Fibroblast of the aortic adventitia (primary cell): ENCODE results near the gene RHAG. TPM values are rescaled to one million over a fixed set of nuclear protein-coding genes. Genes with fewer than 3 reads are reported as not detected.

Experiments used
- DNase-seq: peaks from one replicate; pipeline ENCODE4 v3.0.0-alpha.2; 2010; ENCODE audit warnings: low read depth
- H3K4me3 ChIP-seq: 2 replicates; pipeline ENCODE4 v1.5.1; 2011; ENCODE audit warnings: low read depth, mild to moderate bottlenecking, control low read depth, low read length, moderate library complexity
- total RNA-seq: library from RNA; depleted of rRNA; stranded (reverse); fragments of >200 nt; gene quantifications from 2 replicates; pipeline ENCODE4 v1.2.3, GENCODE V29; 2012; ENCODE audit warnings: low replicate concordance
- TF ChIP-seq, protein P1 (sequence below): IDR thresholded peaks from 2 replicates; pipeline ENCODE4 v1.5.1; 2011; ENCODE audit warnings: mild to moderate bottlenecking, low read length, control low read depth, inconsistent platforms; ENCODE audit not compliant: insufficient read depth

Gene RHAG
- not detected in 2 replicates for total RNA-seq

DNA sequence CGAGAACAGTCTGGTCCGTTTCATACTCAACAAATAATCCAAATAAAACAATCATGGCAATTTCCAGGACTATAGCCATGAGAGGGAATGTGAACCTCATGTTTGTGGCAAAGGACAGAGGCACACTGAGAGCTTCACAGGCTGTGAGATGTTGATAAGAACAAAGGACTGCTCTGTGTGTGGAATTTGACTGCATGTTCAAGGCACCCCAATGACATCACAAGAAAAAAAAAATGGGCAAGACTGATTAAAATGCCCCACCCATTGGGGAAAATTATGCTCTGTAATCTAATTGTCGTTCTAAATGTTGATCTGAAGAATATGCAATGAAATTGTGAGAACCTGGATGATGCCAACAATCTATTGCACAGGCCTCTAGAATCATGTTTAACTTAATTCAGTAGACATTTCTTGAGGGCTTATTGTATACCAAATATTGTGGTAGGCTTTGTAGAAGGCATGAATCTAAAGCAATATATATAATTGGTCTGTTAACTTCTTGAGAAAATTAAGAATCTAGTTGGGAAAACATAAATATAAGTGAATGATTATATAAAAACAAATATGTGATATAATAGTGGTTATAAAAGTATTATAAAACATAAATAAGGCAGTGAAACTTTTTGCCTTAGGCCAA, at the start of gene RHAG:
TSS of gene RHAG (minus strand) at position 127 of the 637 bp plus-strand sequence. CDS start at position 100, 27 bp downstream.
- TF ChIP-seq, protein P1, sequence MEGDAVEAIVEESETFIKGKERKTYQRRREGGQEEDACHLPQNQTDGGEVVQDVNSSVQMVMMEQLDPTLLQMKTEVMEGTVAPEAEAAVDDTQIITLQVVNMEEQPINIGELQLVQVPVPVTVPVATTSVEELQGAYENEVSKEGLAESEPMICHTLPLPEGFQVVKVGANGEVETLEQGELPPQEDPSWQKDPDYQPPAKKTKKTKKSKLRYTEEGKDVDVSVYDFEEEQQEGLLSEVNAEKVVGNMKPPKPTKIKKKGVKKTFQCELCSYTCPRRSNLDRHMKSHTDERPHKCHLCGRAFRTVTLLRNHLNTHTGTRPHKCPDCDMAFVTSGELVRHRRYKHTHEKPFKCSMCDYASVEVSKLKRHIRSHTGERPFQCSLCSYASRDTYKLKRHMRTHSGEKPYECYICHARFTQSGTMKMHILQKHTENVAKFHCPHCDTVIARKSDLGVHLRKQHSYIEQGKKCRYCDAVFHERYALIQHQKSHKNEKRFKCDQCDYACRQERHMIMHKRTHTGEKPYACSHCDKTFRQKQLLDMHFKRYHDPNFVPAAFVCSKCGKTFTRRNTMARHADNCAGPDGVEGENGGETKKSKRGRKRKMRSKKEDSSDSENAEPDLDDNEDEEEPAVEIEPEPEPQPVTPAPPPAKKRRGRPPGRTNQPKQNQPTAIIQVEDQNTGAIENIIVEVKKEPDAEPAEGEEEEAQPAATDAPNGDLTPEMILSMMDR = no peak
- no peak for DNase-seq
- no peak within 1 kb of the TSS for H3K4me3 ChIP-seq

DNA sequence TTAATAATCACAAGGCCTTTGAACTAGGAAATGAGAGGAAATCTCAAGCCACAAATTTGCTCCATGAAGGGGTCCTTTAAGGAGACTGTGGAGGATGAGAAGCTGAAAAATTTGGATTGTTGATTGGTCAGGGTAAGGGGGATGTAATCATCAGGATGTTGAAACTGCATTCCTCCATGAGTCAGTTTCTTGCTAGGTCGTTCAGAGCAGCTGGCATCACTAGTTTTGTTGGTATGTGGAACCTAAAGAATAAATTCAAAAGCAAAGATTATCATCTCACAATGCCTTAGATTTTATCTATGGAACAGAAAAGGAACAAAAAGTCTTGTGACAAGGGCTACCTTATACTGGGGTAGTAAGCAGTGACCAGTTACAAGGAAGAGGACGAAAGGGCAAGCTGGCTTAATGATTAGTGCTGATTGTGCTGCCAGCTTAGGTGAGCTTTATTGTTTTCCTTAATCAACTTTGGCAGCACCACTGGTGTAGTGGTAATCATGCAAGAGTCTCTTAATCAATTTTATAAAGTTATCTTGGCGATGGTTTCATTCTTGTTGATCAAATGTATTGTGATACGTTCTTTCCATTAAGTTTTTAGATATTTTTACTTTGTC, 40.1 kb upstream of the RHAG start:
- TF ChIP-seq, protein P1 = no peak
- no peak overlapping the region for H3K4me3 ChIP-seq
- peak; percentile 2 for DNase-seq

DNA sequence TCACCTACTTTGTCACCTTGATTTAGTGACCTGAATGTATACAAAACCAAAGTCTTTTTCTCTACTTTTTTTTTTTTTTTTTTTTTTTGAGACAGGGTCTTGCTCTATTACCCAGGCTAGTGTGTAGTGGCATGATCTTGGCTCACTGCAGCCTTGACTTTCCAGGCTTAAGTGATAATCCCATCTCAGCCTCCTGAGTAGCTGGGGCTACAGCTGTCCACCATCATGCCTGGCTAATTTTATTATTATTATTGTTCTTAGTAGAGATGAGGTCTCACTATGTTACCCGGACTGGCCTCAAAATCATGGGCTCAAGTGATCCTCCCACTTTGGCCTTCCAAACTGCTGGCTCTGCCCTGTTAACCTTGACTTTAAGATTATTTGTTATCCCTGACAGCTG, 39.2 kb upstream of the RHAG start:
- DNase-seq = no peak
- H3K4me3 ChIP-seq = no peak overlapping the region
- TF ChIP-seq, protein P1 = no peak

DNA sequence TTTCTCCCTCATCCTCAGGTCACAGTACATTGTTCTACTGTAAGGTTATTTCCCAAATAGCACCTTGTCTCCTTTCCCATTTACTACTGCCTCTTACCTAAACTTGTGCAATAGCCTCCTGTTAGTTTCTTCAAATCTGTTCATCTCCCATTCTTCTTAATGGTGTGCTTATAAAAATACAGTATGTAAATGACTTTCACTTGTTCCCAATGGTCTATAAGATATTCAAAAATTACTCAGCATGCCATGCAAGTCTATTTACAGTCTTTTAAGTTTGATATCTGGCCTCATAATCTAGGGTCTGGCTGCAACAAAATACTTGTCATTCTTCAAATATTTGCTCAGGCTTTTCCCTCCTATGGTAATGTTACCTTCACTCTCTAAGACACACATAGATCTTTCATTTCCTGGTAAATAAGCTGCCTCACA, 31.5 kb upstream of the RHAG start:
- no peak overlapping the region for H3K4me3 ChIP-seq
- no peak for DNase-seq
- TF ChIP-seq, protein P1 = no peak

DNA sequence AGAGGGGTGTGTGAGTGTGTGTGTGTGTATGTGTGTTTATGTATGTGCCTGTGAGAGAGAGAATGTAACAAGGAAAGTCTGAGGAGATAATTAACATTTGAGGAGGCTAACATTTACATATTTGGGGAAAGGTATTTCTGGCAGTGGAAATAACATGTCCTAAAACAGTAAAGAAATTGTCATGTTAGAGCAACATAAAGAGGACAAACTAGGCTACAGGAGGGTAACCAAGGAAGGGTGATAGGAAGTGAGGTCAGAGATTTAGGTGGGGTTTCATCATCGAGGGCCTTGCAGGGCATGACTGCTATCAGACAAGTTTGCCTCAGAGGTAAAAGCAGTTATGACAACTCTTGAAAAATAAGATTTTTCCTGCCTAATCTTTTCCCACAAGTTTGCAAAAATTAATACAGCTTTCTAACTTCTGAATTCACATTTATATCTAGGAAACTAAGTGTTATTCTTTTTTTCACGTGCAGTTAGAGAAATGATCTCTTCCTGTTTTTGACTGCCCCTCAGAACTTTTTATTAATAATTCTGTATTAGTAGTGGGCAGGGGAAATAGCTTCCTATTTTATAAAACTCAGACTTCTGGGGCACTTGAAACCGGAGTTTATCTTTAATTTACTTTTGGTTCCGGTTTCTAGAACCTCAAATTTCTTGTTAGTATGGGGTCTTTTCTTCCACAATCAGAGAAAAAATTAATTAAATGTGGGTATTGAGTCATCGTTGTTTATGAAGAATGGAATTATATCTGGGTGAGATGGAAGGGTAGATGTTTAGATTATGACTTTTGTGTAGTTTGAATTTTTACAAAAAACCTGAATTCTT, 30.5 kb upstream of the RHAG start:
- no peak for DNase-seq
- TF ChIP-seq, protein P1 = no peak
- H3K4me3 ChIP-seq = no peak overlapping the region

DNA sequence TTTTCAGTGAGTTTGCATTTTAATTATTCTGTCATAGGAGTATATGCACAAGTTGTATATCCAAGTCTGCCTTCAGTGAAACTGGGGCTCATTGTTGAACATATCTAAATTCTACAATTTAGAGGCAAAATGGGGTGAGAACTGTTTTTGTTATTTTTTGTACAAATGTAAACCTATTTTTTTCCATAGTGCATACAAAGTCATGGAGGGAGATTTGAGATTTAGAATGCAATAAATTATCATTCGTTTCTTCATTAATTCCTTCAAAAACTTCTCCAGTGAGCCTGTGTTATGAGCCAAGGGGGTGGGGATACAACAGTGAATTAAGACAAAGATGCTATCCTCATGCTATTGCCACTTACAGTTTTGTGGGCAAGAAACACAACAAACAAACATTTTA, 29.8 kb upstream of the RHAG start:
- TF ChIP-seq, protein P1 = no peak
- no peak for DNase-seq
- no peak overlapping the region for H3K4me3 ChIP-seq
